Gastroesophageal sphincter (tissue), 4 donors: Measurements from ENCODE around the gene OBSL1. TPM values are rescaled to one million over a fixed set of nuclear protein-coding genes. Genes with fewer than 3 reads are reported as not detected.

ENCODE experiments used
- ATAC-seq: fragments of 150-250 bp; one replicate; pipeline ENCODE4 v1.9.1; 2016; ENCODE audit warnings: mild to moderate bottlenecking, moderate library complexity
- H3K27ac ChIP-seq, 4 donors: fragments of 200-600 bp; sonication (generic) in 3 of 4; 1 replicate in 3 of 4; 2 replicates in 1 of 4; pipeline ENCODE4 v1.5.1; 2016 to 2019
- H3K27me3 ChIP-seq: fragments of 200-600 bp; sonication (generic); one replicate; pipeline ENCODE4 v1.5.1; 2019
- H3K36me3 ChIP-seq, 2 donors: fragments of 200-600 bp; sonication (generic); one replicate each; pipeline ENCODE4 v1.5.1; 2019; ENCODE audit warnings: control low read depth in 1 of 2
- H3K4me1 ChIP-seq, 3 donors: fragments of 200-600 bp; sonication (generic); 1 replicate in 2 of 3; 2 replicates in 1 of 3; pipeline ENCODE4 v1.5.1; 2016 to 2019; ENCODE audit warnings: control low read depth in 2 of 3
- H3K4me3 ChIP-seq, 2 donors: fragments of 200-600 bp; sonication (generic); one replicate each; pipeline ENCODE4 v1.5.1; 2019; ENCODE audit warnings: mild to moderate bottlenecking in 1 of 2, moderate library complexity in 1 of 2
- H3K9me3 ChIP-seq, 3 donors: fragments of 200-600 bp; sonication (generic); one replicate each; pipeline ENCODE4 v1.5.1; 2017 to 2019; ENCODE audit warnings: control low read depth in 2 of 3
- EP300 ChIP-seq: sonication (generic); formaldehyde crosslinking; IDR thresholded peaks from one replicate; pipeline ENCODE4 v1.6.1; 2017; ENCODE audit warnings: antibody characterized with exemption, mild to moderate bottlenecking
- POLR2A ChIP-seq, 2 donors: fragments of 450-650 bp; IDR thresholded peaks; one replicate each; pipeline ENCODE4 v1.6.1; 2017; ENCODE audit warnings: antibody characterized with exemption in 2 of 2, mild to moderate bottlenecking in 2 of 2, moderate library complexity in 1 of 2
- POLR2AphosphoS5 ChIP-seq: sonication (generic); formaldehyde crosslinking; IDR thresholded peaks from one replicate; pipeline ENCODE4 v1.6.1; 2017; ENCODE audit warnings: antibody characterized with exemption
- WGBS, 2 donors: methylation state at CpG; one replicate each; pipeline ENCODE4 v1.1.5; 2018; ENCODE audit warnings: low coverage in 1 of 2; 5-methylcytosine and 5-hydroxymethylcytosine counted together
- total RNA-seq, 4 donors: library from RNA; depleted of rRNA; stranded (reverse); fragments of >200 nt; gene quantifications; one replicate each; pipeline ENCODE4 v1.1.0, GENCODE V29; 2016
- TF ChIP-seq, protein P1 (sequence below), 4 experiments: fragments of 200-600 bp in 2 of 4; fragments of 450-650 bp in 2 of 4; sonication (generic) in 1 of 4; IDR thresholded peaks; one replicate each; pipeline ENCODE4 v1.5.1; 2017 to 2019; ENCODE audit warnings: antibody characterized with exemption in 4 of 4, mild to moderate bottlenecking in 2 of 4, moderate library complexity in 2 of 4

OBSL1 gene
- total RNA-seq, 4 donors from 2014 or later, result 73.2 to 118 (median 81.6) TPM

GRCh38 chr2:219597552-219598307 lies 26.4 kb upstream of the OBSL1 start, which contains the start of gene STK11IP:
Gene STK11IP (plus strand): TSS chr2:219597857. CDS start chr2:219598120, 263 bp downstream.
- H3K36me3 ChIP-seq, result peaks cover 0 to 20% of the 10 kb centered on the region in 2 donors
- H3K4me1 ChIP-seq, result peaks cover 0 to 20% (median 13%) of the 10 kb centered on the region in 3 donors
- TF ChIP-seq POLR2AphosphoS5, result peak; percentile 83
- no peak for TF ChIP-seq EP300
- TF ChIP-seq POLR2A (IDR thresholded peaks at IDR 0.05), result peak; percentile 76 to 86
- TF ChIP-seq, protein P1, sequence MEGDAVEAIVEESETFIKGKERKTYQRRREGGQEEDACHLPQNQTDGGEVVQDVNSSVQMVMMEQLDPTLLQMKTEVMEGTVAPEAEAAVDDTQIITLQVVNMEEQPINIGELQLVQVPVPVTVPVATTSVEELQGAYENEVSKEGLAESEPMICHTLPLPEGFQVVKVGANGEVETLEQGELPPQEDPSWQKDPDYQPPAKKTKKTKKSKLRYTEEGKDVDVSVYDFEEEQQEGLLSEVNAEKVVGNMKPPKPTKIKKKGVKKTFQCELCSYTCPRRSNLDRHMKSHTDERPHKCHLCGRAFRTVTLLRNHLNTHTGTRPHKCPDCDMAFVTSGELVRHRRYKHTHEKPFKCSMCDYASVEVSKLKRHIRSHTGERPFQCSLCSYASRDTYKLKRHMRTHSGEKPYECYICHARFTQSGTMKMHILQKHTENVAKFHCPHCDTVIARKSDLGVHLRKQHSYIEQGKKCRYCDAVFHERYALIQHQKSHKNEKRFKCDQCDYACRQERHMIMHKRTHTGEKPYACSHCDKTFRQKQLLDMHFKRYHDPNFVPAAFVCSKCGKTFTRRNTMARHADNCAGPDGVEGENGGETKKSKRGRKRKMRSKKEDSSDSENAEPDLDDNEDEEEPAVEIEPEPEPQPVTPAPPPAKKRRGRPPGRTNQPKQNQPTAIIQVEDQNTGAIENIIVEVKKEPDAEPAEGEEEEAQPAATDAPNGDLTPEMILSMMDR (IDR thresholded peaks at IDR 0.05), result peak in 1 of 4 experiments; percentile 22
- peak within 1 kb of the TSS; percentile 88 to 93 (median 90) for H3K27ac ChIP-seq
- ATAC-seq, result peak; percentile 96
- WGBS, 2 donors, result 0 to 1% methylated on average over 13 to 21 of the region's 57 CpGs
- H3K27me3 ChIP-seq, result no peaks in the 10 kb centered on the region
- no peaks in the 10 kb centered on the region for H3K9me3 ChIP-seq
- H3K4me3 ChIP-seq, result peak within 1 kb of the TSS; percentile 70 to 72

GRCh38 chr2:219596954-219597551 lies 25.7 kb upstream of the OBSL1 start:
- H3K4me1 ChIP-seq, result peaks cover 0 to 20% (median 13%) of the 10 kb centered on the region in 3 donors
- H3K36me3 ChIP-seq, result peaks cover 0 to 14% of the 10 kb centered on the region in 2 donors
- no peaks in the 10 kb centered on the region for H3K27me3 ChIP-seq
- peak overlapping the region; percentile 70 to 72 for H3K4me3 ChIP-seq
- no peak for ATAC-seq
- peak overlapping the region; percentile 88 to 93 (median 90) for H3K27ac ChIP-seq
- H3K9me3 ChIP-seq, result no peaks in the 10 kb centered on the region
- 8 to 11% methylated on average over 15 to 18 of the region's 19 CpGs for WGBS, 2 donors
- no peak for TF ChIP-seq POLR2A (IDR thresholded peaks at IDR 0.05)
- TF ChIP-seq POLR2AphosphoS5, result no peak
- TF ChIP-seq, protein P1 (IDR thresholded peaks at IDR 0.05), result no peak
- TF ChIP-seq EP300, result no peak

DNA sequence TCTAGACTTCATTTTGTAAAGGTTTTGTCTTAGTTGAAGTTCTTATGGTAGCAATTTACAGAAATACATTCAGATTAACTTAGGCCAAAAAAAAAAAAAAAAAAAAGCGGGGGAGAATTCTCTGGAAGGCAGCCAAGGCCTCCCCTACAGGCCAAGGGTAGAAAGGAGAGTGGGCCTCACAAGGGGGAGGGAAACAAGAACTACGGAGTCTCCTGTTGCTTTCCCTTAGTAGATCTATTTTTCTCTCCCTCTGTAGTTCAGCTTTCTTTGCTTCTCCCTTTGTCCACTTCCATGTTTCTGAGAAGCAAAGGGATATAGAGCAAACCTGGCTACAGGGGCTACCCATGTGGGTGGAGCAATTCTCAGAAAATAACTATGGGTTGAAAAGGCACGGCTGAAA lies 23.9 kb upstream of the OBSL1 start:
- H3K4me3 ChIP-seq, result no peak overlapping the region
- no peaks in the 10 kb centered on the region for H3K36me3 ChIP-seq
- H3K27me3 ChIP-seq, result no peaks in the 10 kb centered on the region
- 10 to 15% methylated on average over 2 to 3 of the region's 3 CpGs for WGBS, 2 donors
- no peaks in the 10 kb centered on the region for H3K9me3 ChIP-seq
- TF ChIP-seq EP300, result no peak
- TF ChIP-seq, protein P1 (IDR thresholded peaks at IDR 0.05), result no peak
- TF ChIP-seq POLR2AphosphoS5, result no peak
- TF ChIP-seq POLR2A (IDR thresholded peaks at IDR 0.05), result no peak
- no peak overlapping the region for H3K27ac ChIP-seq
- ATAC-seq, result no peak
- H3K4me1 ChIP-seq, result peaks cover 0 to 20% (median 13%) of the 10 kb centered on the region in 3 donors

GRCh38 chr2:219593154-219593553 lies 21.8 kb upstream of the OBSL1 start:
- Histone ChIP-seq H3K9me3 (no peaks in the 10 kb centered on the region), H3K36me3 (no peaks in the 10 kb centered on the region), H3K27me3 (no peaks in the 10 kb centered on the region), H3K4me3 (no peak overlapping the region), H3K4me1 (peaks cover 0 to 10% (median 9%) of the 10 kb centered on the region in 3 donors), H3K27ac (no peak overlapping the region)
- 90 to 100% methylated on average over 1 to 2 of the region's 2 CpGs for WGBS, 2 donors
- no peak for ATAC-seq
- TF ChIP-seq POLR2A (IDR thresholded peaks at IDR 0.05) (no peak), POLR2AphosphoS5 (no peak), EP300 (no peak)
- TF ChIP-seq, protein P1 (IDR thresholded peaks at IDR 0.05), result no peak
